ENCODE results near the gene PRKCA.

The PRKCA gene

DNA sequence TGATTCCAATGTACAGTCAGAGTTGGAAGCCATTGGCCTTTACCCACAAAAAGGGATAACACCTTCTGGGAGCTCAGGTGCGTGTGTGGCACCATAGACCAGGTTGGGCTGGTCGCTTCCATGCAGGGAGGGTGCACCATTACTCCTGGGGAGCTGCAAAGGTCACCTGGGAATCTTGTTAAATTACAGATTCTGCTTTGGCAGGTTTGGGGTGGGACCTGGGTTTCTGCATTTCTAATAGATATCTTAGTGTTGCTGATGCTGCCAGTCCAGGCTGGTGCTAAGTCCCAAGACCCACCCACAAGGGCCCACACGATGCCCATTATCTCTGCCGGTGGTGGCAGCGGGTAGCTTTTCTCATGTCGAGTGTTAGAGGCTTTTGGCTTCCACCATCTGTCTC lies 384.2 kb downstream of the PRKCA start:
- Histone ChIP-seq H3K4me1 (ENCODE audit: control insufficient read depth, insufficient read depth, low read length, poor library complexity, severe bottlenecking) (no peaks in the 10 kb centered on the region), H3K27ac (ENCODE audit: insufficient read depth, low read length, poor library complexity, severe bottlenecking) (no peak overlapping the region), H3K36me3 (ENCODE audit: control insufficient read depth, insufficient read depth, low read length) (peaks cover 46% of the 10 kb centered on the region), H3K9me3 (ENCODE audit: control insufficient read depth, low read length) (no peaks in the 10 kb centered on the region), H3K27me3 (replicated peaks; ENCODE audit: control insufficient read depth, insufficient read depth, low read length, poor library complexity, severe bottlenecking) (no peaks in the 10 kb centered on the region), H3K4me3 (ENCODE audit: insufficient read depth, low read depth, low read length, poor library complexity, severe bottlenecking) (no peak overlapping the region)
- no peak for DNase-seq

DNA sequence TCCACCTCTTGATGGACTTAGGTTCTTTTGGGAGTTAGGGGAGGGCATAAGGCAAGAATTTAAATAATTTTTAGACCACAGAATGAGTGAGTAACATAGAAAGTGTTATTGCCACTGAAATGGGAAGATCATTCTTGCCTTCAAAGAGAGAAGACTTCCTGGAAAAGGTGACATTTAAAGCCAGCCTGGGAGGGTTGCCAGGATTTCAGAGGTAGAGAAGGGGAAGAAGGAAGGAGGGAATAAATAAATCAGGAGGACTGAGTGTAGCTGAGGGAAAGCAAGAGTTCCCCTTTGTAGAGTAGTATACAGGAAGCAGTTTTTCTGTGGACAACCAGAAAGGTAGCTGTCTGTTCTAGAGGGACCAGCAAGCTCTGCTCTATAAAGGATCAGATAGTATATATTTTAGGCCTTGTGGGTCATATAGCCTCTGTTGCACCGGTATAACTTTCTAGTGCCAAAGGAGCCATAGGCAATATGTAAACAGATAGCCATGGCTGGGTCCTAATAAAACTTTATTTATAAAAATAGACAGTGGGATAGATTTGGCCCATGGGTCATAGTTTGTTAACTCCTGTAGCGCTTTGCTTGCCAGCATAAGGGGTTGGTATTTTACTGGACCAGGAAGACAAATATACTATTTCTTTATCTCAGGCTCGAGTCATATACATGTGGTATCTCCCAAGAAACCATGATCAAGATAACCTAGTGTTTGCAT lies 385.3 kb downstream of the PRKCA start:
- H3K36me3 ChIP-seq (ENCODE audit: control insufficient read depth, insufficient read depth, low read length): peaks cover 56% of the 10 kb centered on the region
- no peaks in the 10 kb centered on the region for H3K4me1 ChIP-seq (ENCODE audit: control insufficient read depth, insufficient read depth, low read length, poor library complexity, severe bottlenecking)
- no peak overlapping the region for H3K4me3 ChIP-seq (ENCODE audit: insufficient read depth, low read depth, low read length, poor library complexity, severe bottlenecking)
- no peaks in the 10 kb centered on the region for H3K9me3 ChIP-seq (ENCODE audit: control insufficient read depth, low read length)
- no peak for DNase-seq
- no peaks in the 10 kb centered on the region for H3K27me3 ChIP-seq (replicated peaks; ENCODE audit: control insufficient read depth, insufficient read depth, low read length, poor library complexity, severe bottlenecking)
- no peak overlapping the region for H3K27ac ChIP-seq (ENCODE audit: insufficient read depth, low read length, poor library complexity, severe bottlenecking)

DNA sequence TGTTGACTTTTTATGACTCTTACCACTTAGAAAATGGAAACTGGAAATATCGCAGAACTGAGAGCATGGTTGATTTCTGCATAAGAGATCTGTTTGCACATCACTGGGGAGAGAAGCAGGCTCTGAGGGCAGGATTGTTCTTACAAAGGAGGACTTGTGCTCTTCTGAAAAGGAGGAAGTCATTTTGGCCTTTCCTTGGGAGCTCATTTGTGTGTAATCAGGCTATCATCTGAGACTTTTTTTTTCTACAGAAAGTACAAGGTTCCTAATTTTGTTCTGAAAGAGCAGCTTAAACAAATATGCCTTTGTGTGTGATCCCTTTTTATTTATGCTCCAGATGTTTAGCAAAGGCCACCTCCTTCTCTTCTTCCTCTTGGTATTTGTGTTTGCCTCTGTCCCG lies 386.8 kb downstream of the PRKCA start:
- H3K4me1 ChIP-seq (ENCODE audit: control insufficient read depth, insufficient read depth, low read length, poor library complexity, severe bottlenecking): no peaks in the 10 kb centered on the region
- no peak for DNase-seq
- H3K9me3 ChIP-seq (ENCODE audit: control insufficient read depth, low read length): no peaks in the 10 kb centered on the region
- no peaks in the 10 kb centered on the region for H3K27me3 ChIP-seq (replicated peaks; ENCODE audit: control insufficient read depth, insufficient read depth, low read length, poor library complexity, severe bottlenecking)
- H3K4me3 ChIP-seq (ENCODE audit: insufficient read depth, low read depth, low read length, poor library complexity, severe bottlenecking): no peak overlapping the region
- H3K36me3 ChIP-seq (ENCODE audit: control insufficient read depth, insufficient read depth, low read length): peaks cover 56% of the 10 kb centered on the region
- H3K27ac ChIP-seq (ENCODE audit: insufficient read depth, low read length, poor library complexity, severe bottlenecking): no peak overlapping the region

DNA sequence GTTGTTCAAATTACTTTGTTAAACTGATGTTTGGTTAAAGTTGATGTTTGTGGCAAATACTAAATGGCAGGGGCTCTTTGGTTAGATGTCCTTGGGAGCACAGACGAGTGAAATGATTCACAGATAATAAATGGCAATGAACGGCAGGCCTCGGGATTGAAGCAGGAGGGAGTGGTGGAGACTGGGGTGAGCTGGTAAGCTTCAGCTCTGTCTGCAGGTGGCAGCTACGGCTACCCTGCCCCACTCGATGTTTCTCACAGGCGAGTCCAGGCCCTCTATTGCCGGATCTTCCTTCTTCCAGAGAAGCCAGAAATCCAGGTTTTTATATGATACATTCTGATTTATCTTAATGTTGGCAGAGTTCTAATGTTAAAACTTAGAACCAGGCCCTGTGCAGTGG lies 387.8 kb downstream of the PRKCA start:
- H3K36me3 ChIP-seq (ENCODE audit: control insufficient read depth, insufficient read depth, low read length): peaks cover 62% of the 10 kb centered on the region
- H3K27ac ChIP-seq (ENCODE audit: insufficient read depth, low read length, poor library complexity, severe bottlenecking): no peak overlapping the region
- DNase-seq: no peak
- H3K4me3 ChIP-seq (ENCODE audit: insufficient read depth, low read depth, low read length, poor library complexity, severe bottlenecking): no peak overlapping the region
- no peaks in the 10 kb centered on the region for H3K9me3 ChIP-seq (ENCODE audit: control insufficient read depth, low read length)
- no peaks in the 10 kb centered on the region for H3K4me1 ChIP-seq (ENCODE audit: control insufficient read depth, insufficient read depth, low read length, poor library complexity, severe bottlenecking)
- H3K27me3 ChIP-seq (replicated peaks; ENCODE audit: control insufficient read depth, insufficient read depth, low read length, poor library complexity, severe bottlenecking): no peaks in the 10 kb centered on the region

DNA sequence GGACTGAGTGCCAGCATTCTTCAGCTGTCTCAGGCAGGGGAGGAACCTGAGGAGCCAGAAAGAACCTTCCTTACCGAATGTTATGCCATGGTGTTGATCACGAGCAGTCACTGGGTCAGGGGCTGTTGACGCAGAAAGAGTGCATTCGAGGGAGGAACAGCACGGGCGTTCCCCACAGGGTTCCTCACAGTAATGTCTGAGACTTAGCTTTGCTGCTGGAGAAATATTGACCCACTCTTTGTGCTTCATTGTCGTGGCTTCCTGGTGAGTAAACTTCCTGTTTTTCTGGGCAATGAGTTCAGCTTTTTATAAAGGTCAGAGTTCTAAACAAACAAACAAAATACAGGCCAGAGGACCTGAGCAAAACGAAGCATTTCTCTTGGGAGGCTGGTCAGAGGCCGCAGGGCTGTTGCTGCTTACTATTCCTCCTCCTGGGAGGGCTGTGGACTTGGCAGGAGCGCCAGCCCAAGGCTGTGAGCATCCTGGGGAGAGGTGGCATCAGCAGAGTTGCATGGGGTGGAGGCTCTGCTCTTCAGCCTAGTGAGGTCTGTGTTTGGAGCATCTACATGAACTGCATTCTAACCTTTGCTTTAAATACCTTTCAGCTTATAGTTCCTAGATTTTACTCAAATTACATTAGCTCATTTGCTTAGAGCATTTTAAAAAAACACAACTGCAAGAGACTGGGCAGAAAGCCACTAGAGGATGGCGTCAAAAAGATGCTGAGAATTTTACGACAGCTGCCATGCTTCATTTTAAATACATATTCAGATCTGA lies 389.4 kb downstream of the PRKCA start:
- Histone ChIP-seq H3K4me3 (ENCODE audit: insufficient read depth, low read depth, low read length, poor library complexity, severe bottlenecking) (no peak overlapping the region), H3K9me3 (ENCODE audit: control insufficient read depth, low read length) (no peaks in the 10 kb centered on the region), H3K27me3 (replicated peaks; ENCODE audit: control insufficient read depth, insufficient read depth, low read length, poor library complexity, severe bottlenecking) (no peaks in the 10 kb centered on the region), H3K4me1 (ENCODE audit: control insufficient read depth, insufficient read depth, low read length, poor library complexity, severe bottlenecking) (no peaks in the 10 kb centered on the region), H3K27ac (ENCODE audit: insufficient read depth, low read length, poor library complexity, severe bottlenecking) (no peak overlapping the region), H3K36me3 (ENCODE audit: control insufficient read depth, insufficient read depth, low read length) (peaks cover 68% of the 10 kb centered on the region)
- DNase-seq: no peak

DNA sequence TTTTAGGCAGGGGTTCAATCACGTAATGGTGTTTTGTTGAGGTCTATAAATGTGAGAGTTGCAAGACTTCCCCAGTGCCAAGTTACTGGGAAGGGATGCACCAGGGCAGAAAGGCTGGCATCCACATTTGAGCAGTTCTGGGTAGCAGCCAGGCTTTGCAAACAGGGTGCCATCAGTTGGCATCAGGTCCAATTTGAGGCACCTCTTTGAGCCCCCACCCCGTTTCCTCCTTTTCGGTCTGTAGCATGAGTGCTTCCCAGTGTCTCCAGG lies 389.9 kb downstream of the PRKCA start:
- no peaks in the 10 kb centered on the region for H3K4me1 ChIP-seq (ENCODE audit: control insufficient read depth, insufficient read depth, low read length, poor library complexity, severe bottlenecking)
- H3K9me3 ChIP-seq (ENCODE audit: control insufficient read depth, low read length): no peaks in the 10 kb centered on the region
- H3K27me3 ChIP-seq (replicated peaks; ENCODE audit: control insufficient read depth, insufficient read depth, low read length, poor library complexity, severe bottlenecking): no peaks in the 10 kb centered on the region
- H3K36me3 ChIP-seq (ENCODE audit: control insufficient read depth, insufficient read depth, low read length): peaks cover 69% of the 10 kb centered on the region
- no peak overlapping the region for H3K27ac ChIP-seq (ENCODE audit: insufficient read depth, low read length, poor library complexity, severe bottlenecking)
- DNase-seq: no peak
- no peak overlapping the region for H3K4me3 ChIP-seq (ENCODE audit: insufficient read depth, low read depth, low read length, poor library complexity, severe bottlenecking)

DNA sequence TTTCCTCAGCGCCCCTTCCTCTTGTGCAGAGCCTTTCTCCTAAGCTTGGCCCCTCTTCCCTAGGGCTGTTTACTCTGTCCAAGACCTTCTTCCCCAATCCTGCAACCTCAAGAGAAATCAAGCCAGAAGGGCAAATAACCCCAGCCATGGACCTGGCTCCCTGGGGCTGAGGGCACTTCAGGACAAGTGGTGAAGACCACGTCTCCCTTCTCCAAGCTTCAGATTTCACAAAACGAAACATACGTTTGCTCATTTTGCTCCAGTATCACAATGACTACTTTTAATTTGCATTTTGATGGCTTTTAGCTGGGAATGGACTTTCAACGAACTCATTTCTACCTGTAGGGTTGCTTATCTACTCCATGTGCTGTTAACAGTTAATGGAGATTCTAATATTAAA lies 392.7 kb downstream of the PRKCA start:
- Histone ChIP-seq H3K36me3 (ENCODE audit: control insufficient read depth, insufficient read depth, low read length) (peaks cover 49% of the 10 kb centered on the region), H3K27ac (ENCODE audit: insufficient read depth, low read length, poor library complexity, severe bottlenecking) (no peak overlapping the region), H3K4me1 (ENCODE audit: control insufficient read depth, insufficient read depth, low read length, poor library complexity, severe bottlenecking) (no peaks in the 10 kb centered on the region), H3K4me3 (ENCODE audit: insufficient read depth, low read depth, low read length, poor library complexity, severe bottlenecking) (no peak overlapping the region), H3K9me3 (ENCODE audit: control insufficient read depth, low read length) (no peaks in the 10 kb centered on the region), H3K27me3 (replicated peaks; ENCODE audit: control insufficient read depth, insufficient read depth, low read length, poor library complexity, severe bottlenecking) (no peaks in the 10 kb centered on the region)
- DNase-seq: no peak

DNA sequence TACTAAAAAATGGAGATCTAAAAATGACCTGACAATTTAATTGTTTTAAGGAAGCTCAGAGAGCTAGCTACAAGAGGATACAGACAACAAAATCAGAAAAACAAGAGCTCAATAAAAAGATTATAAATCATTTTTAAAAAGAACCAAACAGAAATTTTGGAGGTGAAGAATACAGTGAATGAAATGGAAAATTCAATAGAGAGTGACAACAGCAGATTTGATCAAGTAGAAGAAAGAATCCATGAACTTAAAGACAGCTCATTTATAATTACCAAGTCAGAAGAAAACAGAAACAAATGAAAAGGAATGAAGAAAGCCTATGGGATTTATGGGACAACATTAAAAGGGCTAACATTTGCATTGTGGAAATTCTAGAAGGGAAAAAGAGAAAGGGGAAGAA lies 395.9 kb downstream of the PRKCA start:
- Histone ChIP-seq H3K4me1 (ENCODE audit: control insufficient read depth, insufficient read depth, low read length, poor library complexity, severe bottlenecking) (no peaks in the 10 kb centered on the region), H3K4me3 (ENCODE audit: insufficient read depth, low read depth, low read length, poor library complexity, severe bottlenecking) (no peak overlapping the region), H3K36me3 (ENCODE audit: control insufficient read depth, insufficient read depth, low read length) (peaks cover 32% of the 10 kb centered on the region), H3K27me3 (replicated peaks; ENCODE audit: control insufficient read depth, insufficient read depth, low read length, poor library complexity, severe bottlenecking) (no peaks in the 10 kb centered on the region), H3K9me3 (ENCODE audit: control insufficient read depth, low read length) (no peaks in the 10 kb centered on the region), H3K27ac (ENCODE audit: insufficient read depth, low read length, poor library complexity, severe bottlenecking) (no peak overlapping the region)
- no peak for DNase-seq

DNA sequence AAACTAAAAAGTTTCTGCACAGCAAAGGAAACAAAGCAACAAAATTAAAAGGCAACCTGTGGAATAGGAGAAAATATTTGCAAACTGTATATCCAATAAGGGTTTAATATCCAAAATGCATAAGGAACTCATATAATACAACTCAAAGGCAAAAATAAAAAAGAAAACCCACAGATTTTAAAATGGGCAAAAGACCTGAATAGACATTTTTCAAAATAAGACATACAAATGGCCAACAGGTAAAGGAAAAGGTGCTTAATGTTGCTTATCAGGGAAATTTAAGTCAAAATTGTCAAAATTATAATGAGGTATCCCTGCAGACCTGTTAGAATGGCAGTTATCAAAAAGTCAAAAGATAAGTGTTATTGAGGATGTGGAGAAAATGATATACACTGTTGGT lies 399.0 kb downstream of the PRKCA start:
- Histone ChIP-seq H3K4me3 (ENCODE audit: insufficient read depth, low read depth, low read length, poor library complexity, severe bottlenecking) (no peak overlapping the region), H3K27ac (ENCODE audit: insufficient read depth, low read length, poor library complexity, severe bottlenecking) (no peak overlapping the region), H3K36me3 (ENCODE audit: control insufficient read depth, insufficient read depth, low read length) (peaks cover 17% of the 10 kb centered on the region), H3K4me1 (ENCODE audit: control insufficient read depth, insufficient read depth, low read length, poor library complexity, severe bottlenecking) (no peaks in the 10 kb centered on the region), H3K27me3 (replicated peaks; ENCODE audit: control insufficient read depth, insufficient read depth, low read length, poor library complexity, severe bottlenecking) (no peaks in the 10 kb centered on the region), H3K9me3 (ENCODE audit: control insufficient read depth, low read length) (no peaks in the 10 kb centered on the region)
- no peak for DNase-seq

DNA sequence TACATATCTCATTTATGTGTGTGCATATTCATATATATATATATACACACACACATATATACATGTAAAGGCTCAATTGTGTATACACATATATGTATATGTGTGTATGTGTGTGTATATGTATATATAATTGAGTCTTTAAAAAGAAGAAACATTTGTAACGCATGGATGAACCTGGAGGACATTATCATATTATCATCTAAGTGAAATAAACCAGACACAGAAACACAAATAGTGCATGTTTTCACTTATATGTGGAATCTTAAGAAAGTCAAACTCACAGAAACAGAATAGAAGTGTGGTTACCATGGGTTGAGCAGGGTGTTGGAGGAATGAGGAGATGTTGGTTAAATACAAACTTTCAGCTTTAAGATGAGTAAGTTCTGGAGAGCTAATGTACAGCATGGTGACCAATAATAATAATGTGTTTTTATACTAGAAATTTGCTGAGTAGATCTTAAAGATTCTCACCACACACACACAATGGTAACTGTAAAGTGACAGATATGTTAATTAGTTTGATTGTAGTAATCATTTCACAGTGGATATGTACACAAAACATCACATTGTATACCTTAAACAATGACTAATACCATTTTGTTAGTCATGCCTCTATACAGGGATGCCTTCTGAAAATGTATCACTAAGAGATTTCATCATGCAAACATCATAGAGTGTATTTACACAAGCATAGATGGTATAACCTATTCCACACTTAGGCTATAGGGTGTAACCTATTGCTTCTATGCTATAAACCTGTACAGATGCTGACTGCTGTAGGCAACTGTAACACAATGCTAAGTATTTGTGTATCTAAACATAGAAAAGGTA lies 399.9 kb downstream of the PRKCA start:
- Histone ChIP-seq H3K27me3 (replicated peaks; ENCODE audit: control insufficient read depth, insufficient read depth, low read length, poor library complexity, severe bottlenecking) (no peaks in the 10 kb centered on the region), H3K36me3 (ENCODE audit: control insufficient read depth, insufficient read depth, low read length) (peaks cover 8% of the 10 kb centered on the region), H3K9me3 (ENCODE audit: control insufficient read depth, low read length) (no peaks in the 10 kb centered on the region), H3K4me1 (ENCODE audit: control insufficient read depth, insufficient read depth, low read length, poor library complexity, severe bottlenecking) (no peaks in the 10 kb centered on the region), H3K27ac (ENCODE audit: insufficient read depth, low read length, poor library complexity, severe bottlenecking) (no peak overlapping the region), H3K4me3 (ENCODE audit: insufficient read depth, low read depth, low read length, poor library complexity, severe bottlenecking) (no peak overlapping the region)
- DNase-seq: no peak
